Measurements from ENCODE around the gene PCDHGB3. TPM values are rescaled to one million over a fixed set of nuclear protein-coding genes. Genes with fewer than 3 reads are reported as not detected.
"Not testable (repeated sequence)": the region's sequence is repeated elsewhere in the genome, so short reads cannot be mapped to it uniquely, and the experiment has no call there.

Gene PCDHGB3
- total RNA-seq, 2 experiments from 2014 or later, result 0.07 TPM; not detected in 1

GRCh38 chr5:141360685-141361084 is 9.4 kb upstream of the PCDHGB3 start:
- H3K9me3 Mint-ChIP-seq, result peaks cover 31% of the 10 kb centered on the region
- H3K4me3 Mint-ChIP-seq, result no peak overlapping the region
- peaks cover 83% of the 10 kb centered on the region for H3K27me3 Mint-ChIP-seq (ENCODE audit: low read depth)
- no peak overlapping the region for H3K27ac Mint-ChIP-seq
- H3K36me3 Mint-ChIP-seq (ENCODE audit: low read depth), result peaks cover 31% of the 10 kb centered on the region
- H3K4me1 Mint-ChIP-seq (ENCODE audit: low read depth), result no peaks in the 10 kb centered on the region
- intact Hi-C loops (cut with micrococcal nuclease), result no loop called here
- DNase-seq, result no peak
- CTCF ChIA-PET, result no interaction called here

- no peak for DNase-seq
- Mint-ChIP-seq H3K4me3 (no peak overlapping the region), H3K36me3 (ENCODE audit: low read depth) (peaks cover 28% of the 10 kb centered on the region), H3K9me3 (peaks cover 30% of the 10 kb centered on the region), H3K27me3 (ENCODE audit: low read depth) (peaks cover 77% of the 10 kb centered on the region), H3K4me1 (ENCODE audit: low read depth) (no peaks in the 10 kb centered on the region), H3K27ac (no peak overlapping the region)
- intact Hi-C loops (cut with micrococcal nuclease), result no loop called here
- CTCF ChIA-PET, result no interaction called here
These were observed 7.3 kb upstream of the PCDHGB3 start for GRCh38 chr5:141362719-141363118.

GRCh38 chr5:141363952-141364660 is 5.9 kb upstream of the PCDHGB3 start, which contains the start of gene PCDHGA5:
TSS of gene PCDHGA5 (plus strand) at chr5:141364162. CDS start at chr5:141364331, 169 bp downstream.
- H3K36me3 Mint-ChIP-seq (ENCODE audit: low read depth), result peaks cover 24% of the 10 kb centered on the region
- CTCF ChIA-PET, result interaction anchor here (1.0 to 1.9 kb wide), 8 partner anchors 9 to 149 kb away, joined by 3 to 6 read pairs (median 4); partner anchors contain the start of genes PCDHGA10, PCDHGA11, PCDHGA4 and PCDHGA6
- H3K27ac Mint-ChIP-seq, result no peak within 1 kb of the TSS
- peaks cover 76% of the 10 kb centered on the region for H3K27me3 Mint-ChIP-seq (ENCODE audit: low read depth)
- H3K9me3 Mint-ChIP-seq, result peaks cover 30% of the 10 kb centered on the region
- intact Hi-C loops (cut with micrococcal nuclease), result no loop called here
- DNase-seq, result no peak
- no peak within 1 kb of the TSS for H3K4me3 Mint-ChIP-seq
- H3K4me1 Mint-ChIP-seq (ENCODE audit: low read depth), result no peaks in the 10 kb centered on the region

GRCh38 chr5:141366016-141366896 is 3.8 kb upstream of the PCDHGB3 start:
- peaks cover 23% of the 10 kb centered on the region for H3K9me3 Mint-ChIP-seq
- peaks cover 11% of the 10 kb centered on the region for H3K36me3 Mint-ChIP-seq (ENCODE audit: low read depth)
- CTCF ChIA-PET, result no interaction called here
- peaks cover 4% of the 10 kb centered on the region for H3K4me1 Mint-ChIP-seq (ENCODE audit: low read depth)
- no peak for DNase-seq
- H3K4me3 Mint-ChIP-seq, result no peak overlapping the region
- H3K27me3 Mint-ChIP-seq (ENCODE audit: low read depth), result peaks cover 72% of the 10 kb centered on the region
- no peak overlapping the region for H3K27ac Mint-ChIP-seq
- intact Hi-C loops (cut with micrococcal nuclease), result no loop called here

GRCh38 chr5:141371572-141372475 is 1.8 kb downstream of the PCDHGB3 start:
- Mint-ChIP-seq H3K27ac (no peak overlapping the region), H3K36me3 (ENCODE audit: low read depth) (peaks cover 9% of the 10 kb centered on the region), H3K9me3 (peaks cover 24% of the 10 kb centered on the region), H3K4me3 (no peak overlapping the region), H3K4me1 (ENCODE audit: low read depth) (peaks cover 4% of the 10 kb centered on the region), H3K27me3 (ENCODE audit: low read depth) (peaks cover 66% of the 10 kb centered on the region)
- intact Hi-C loops (cut with micrococcal nuclease), result loop anchor here (5.0 to 10.0 kb wide), 3 partner anchors 35 to 157 kb away; partner anchors contain the start of genes PCDHB13, PCDHGA11 and PCDHGB6
- no peak for DNase-seq
- CTCF ChIA-PET, result interaction anchor here (0.6 to 1.2 kb wide), 5 partner anchors 9 to 150 kb away, joined by 3 to 4 read pairs (median 3); partner anchors contain the start of gene PCDHGA4

- DNase-seq, result no peak
- intact Hi-C loops (cut with micrococcal nuclease), result loop anchor here (5.0 to 10.0 kb wide), 3 partner anchors 34 to 159 kb away; partner anchors contain the start of genes PCDHB13, PCDHGA11 and PCDHGB6
- H3K27me3 Mint-ChIP-seq (ENCODE audit: low read depth), result peaks cover 57% of the 10 kb centered on the region
- no peak within 1 kb of the TSS for H3K27ac Mint-ChIP-seq
- CTCF ChIA-PET, result interaction anchor here (1.0 to 1.2 kb wide), 2 partner anchors 10 to 47 kb away, joined by 3 to 4 read pairs; partner anchors contain the start of genes PCDHGA11 and PCDHGA5
- H3K4me1 Mint-ChIP-seq (ENCODE audit: low read depth), result peaks cover 4% of the 10 kb centered on the region
- H3K36me3 Mint-ChIP-seq (ENCODE audit: low read depth), result peaks cover 11% of the 10 kb centered on the region
- peaks cover 28% of the 10 kb centered on the region for H3K9me3 Mint-ChIP-seq
- peak within 1 kb of the TSS; percentile 51 for H3K4me3 Mint-ChIP-seq
These were observed 3.8 kb downstream of the PCDHGB3 start, which contains the start of gene PCDHGA6 for GRCh38 chr5:141373673-141374317. TSS of gene PCDHGA6 (plus strand) at chr5:141373891. CDS start at chr5:141374084, 193 bp downstream.

GRCh38 chr5:141374627-141375026 is 4.6 kb downstream of the PCDHGB3 start:
- H3K27me3 Mint-ChIP-seq (ENCODE audit: low read depth), result peaks cover 57% of the 10 kb centered on the region
- H3K4me1 Mint-ChIP-seq (ENCODE audit: low read depth), result peaks cover 4% of the 10 kb centered on the region
- DNase-seq, result no peak
- peaks cover 29% of the 10 kb centered on the region for H3K9me3 Mint-ChIP-seq
- intact Hi-C loops (cut with micrococcal nuclease), result loop anchor here (5.0 to 10.0 kb wide), 3 partner anchors 33 to 160 kb away; partner anchors contain the start of genes PCDHB13, PCDHGA11 and PCDHGB6
- H3K27ac Mint-ChIP-seq, result no peak overlapping the region
- no peak overlapping the region for H3K4me3 Mint-ChIP-seq
- CTCF ChIA-PET, result interaction anchor here (1.0 to 1.2 kb wide), 2 partner anchors 11 to 46 kb away, joined by 3 to 4 read pairs; partner anchors contain the start of genes PCDHGA11 and PCDHGA5
- peaks cover 11% of the 10 kb centered on the region for H3K36me3 Mint-ChIP-seq (ENCODE audit: low read depth)

- Mint-ChIP-seq H3K27me3 (ENCODE audit: low read depth) (peaks cover 51% of the 10 kb centered on the region), H3K9me3 (peaks cover 29% of the 10 kb centered on the region), H3K36me3 (ENCODE audit: low read depth) (peaks cover 11% of the 10 kb centered on the region)
- DNase-seq; H3K4me1 Mint-ChIP-seq (ENCODE audit: low read depth); H3K27ac Mint-ChIP-seq; H3K4me3 Mint-ChIP-seq: not testable (repeated sequence)
- CTCF ChIA-PET, result interaction anchor here (0.7 kb wide), 1 partner anchor 12 kb away, joined by 4 read pairs; the partner anchor contains the start of gene PCDHGB4
- intact Hi-C loops (cut with micrococcal nuclease), result loop anchor here (10.0 kb wide), 1 partner anchor 161 kb away; the partner anchor contains the start of gene PCDHB13
These were observed 5.6 kb downstream of the PCDHGB3 start for GRCh38 chr5:141375444-141376155.

- H3K27ac Mint-ChIP-seq, result no peak within 1 kb of the TSS
- intact Hi-C loops (cut with micrococcal nuclease), result no loop called here
These were observed 12.6 kb downstream of the PCDHGB3 start, which contains the start of gene PCDHGA7 for GRCh38 chr5:141382469-141383294. TSS of gene PCDHGA7 (plus strand) at chr5:141382742. CDS start at chr5:141382900, 158 bp downstream.

GRCh38 chr5:141383345-141383744 is 13.3 kb downstream of the PCDHGB3 start:
- Mint-ChIP-seq H3K4me3 (no peak overlapping the region), H3K27ac (no peak overlapping the region), H3K4me1 (ENCODE audit: low read depth) (no peaks in the 10 kb centered on the region), H3K9me3 (peaks cover 16% of the 10 kb centered on the region), H3K27me3 (ENCODE audit: low read depth) (peaks cover 69% of the 10 kb centered on the region), H3K36me3 (ENCODE audit: low read depth) (peaks cover 7% of the 10 kb centered on the region)
- no peak for DNase-seq
- CTCF ChIA-PET, result no interaction called here
- intact Hi-C loops (cut with micrococcal nuclease), result no loop called here

More at GRCh38 chr5:141382469-141383294, 12.6 kb downstream of the PCDHGB3 start, which contains the start of gene PCDHGA7:
- peaks cover 9% of the 10 kb centered on the region for H3K36me3 Mint-ChIP-seq (ENCODE audit: low read depth)
- CTCF ChIA-PET, result no interaction called here
- H3K4me3 Mint-ChIP-seq, result peak within 1 kb of the TSS; percentile 66
- no peak for DNase-seq
- peaks cover 15% of the 10 kb centered on the region for H3K9me3 Mint-ChIP-seq
- no peaks in the 10 kb centered on the region for H3K4me1 Mint-ChIP-seq (ENCODE audit: low read depth)
- H3K27me3 Mint-ChIP-seq (ENCODE audit: low read depth), result peaks cover 66% of the 10 kb centered on the region
